Measurements from ENCODE around the gene SCGB1C1. TPM values are rescaled to one million over a fixed set of nuclear protein-coding genes. Genes with fewer than 3 reads are reported as not detected.

The SCGB1C1 gene
- total and polyA plus RNA-seq, 2 of the 8 experiments (the other 6 are each of a cell fraction or from before 2014, with no cell fraction given): not detected

GRCh38 chr11:241634-242033, 48.8 kb downstream of the SCGB1C1 start:
- no peaks in the 10 kb centered on the region for H3K27me3 ChIP-seq (replicated peaks in 1 of 4; ENCODE audit: control insufficient read depth in 3 of 4, extremely low read depth in 1 of 4, insufficient read depth in 3 of 4, low read length in 3 of 4)
- no peak overlapping the region for H4K91ac ChIP-seq (replicated peaks; ENCODE audit: insufficient read length, low read length)
- H3K4me3 ChIP-seq (ENCODE audit: extremely low read depth in 1 of 4, insufficient read depth in 2 of 4, low read depth in 3 of 4, low read length in 4 of 4): no peak overlapping the region
- no peak overlapping the region for H4K8ac ChIP-seq (ENCODE audit: extremely low read depth, insufficient read depth, low read length)
- no peak overlapping the region for H2BK12ac ChIP-seq (ENCODE audit: low read depth, low read length)
- H3K56ac ChIP-seq (replicated peaks; ENCODE audit: insufficient read length, low read depth, low read length): no peak overlapping the region
- H3K4me2 ChIP-seq (ENCODE audit: insufficient read depth in 1 of 2, low read depth in 2 of 2, low read length in 2 of 2): no peak overlapping the region
- no peak overlapping the region for H2BK15ac ChIP-seq (ENCODE audit: low read length)
- no peak overlapping the region for H3K27ac ChIP-seq (ENCODE audit: low read depth, low read length)
- peaks cover 5 to 38% (median 24%) of the 10 kb centered on the region in 4 experiments for H3K36me3 ChIP-seq (ENCODE audit: control insufficient read depth in 2 of 4, insufficient read depth in 4 of 4, low read length in 3 of 4)
- peaks cover 0 to 3% of the 10 kb centered on the region in 2 experiments for H4K20me1 ChIP-seq (replicated peaks in 1 of 2; ENCODE audit: control insufficient read depth in 1 of 2, insufficient read depth in 2 of 2, low read length in 2 of 2)
- H3K14ac ChIP-seq (ENCODE audit: insufficient read length): no peak overlapping the region
- DNase-seq (ENCODE audit: low read depth in 1 of 2, low spot score in 2 of 2): no peak
- no peak overlapping the region for H2AFZ ChIP-seq (ENCODE audit: low read length)
- H3K23me2 ChIP-seq (ENCODE audit: low read depth, low read length): peaks cover 6% of the 10 kb centered on the region
- H3K18ac ChIP-seq (ENCODE audit: extremely low read depth, low read length): no peak overlapping the region
- H2BK20ac ChIP-seq (ENCODE audit: low read length): no peak overlapping the region
- no peak overlapping the region for H3K9ac ChIP-seq (replicated peaks in 1 of 4; ENCODE audit: extremely low read depth in 1 of 4, low read depth in 3 of 4, low read length in 3 of 4)
- H3K4ac ChIP-seq (replicated peaks; ENCODE audit: insufficient read length, low read depth, low read length): no peak overlapping the region
- H4K5ac ChIP-seq (ENCODE audit: insufficient read length, low read depth, low read length): no peak overlapping the region
- no peak for FAIRE-seq
- no peak overlapping the region for H2AK5ac ChIP-seq (ENCODE audit: low read depth, low read length)
- POLR2A ChIA-PET (ENCODE audit: partially characterized antibody): no interaction called here
- no peak overlapping the region for H3K23ac ChIP-seq (ENCODE audit: insufficient read length)
- CTCF ChIA-PET (ENCODE audit: partially characterized antibody): interaction anchor here (1.3 to 8.7 kb wide), 4 partner anchors 11 to 122 kb away, joined by 4 to 88 read pairs (median 6); no protein-coding TSS in a partner anchor
- peaks cover 2% of the 10 kb centered on the region; the same call in 1 of the 2 replicates for H3K79me1 ChIP-seq (ENCODE audit: low read depth, low read length)
- 86% methylated on average over 5 of the region's 5 CpGs; no CpG with 5 or more reads in 1 of the 2 experiments for WGBS, 2 experiments (ENCODE audit: extremely low coverage in 1 of 2, insufficient coverage in 1 of 2, insufficient read length in 1 of 2, insufficient replicate concordance in 2 of 2, low coverage in 1 of 2, low lambda C conversion rate in 2 of 2, missing lambda C conversion rate in 1 of 2)
- H3K4me1 ChIP-seq (replicated peaks in 1 of 4; ENCODE audit: control insufficient read depth in 3 of 4, insufficient read depth in 4 of 4, low read length in 3 of 4): no peaks in the 10 kb centered on the region; a peak in 1 of 7 replicates
- no peak overlapping the region for H2BK5ac ChIP-seq (ENCODE audit: low read depth, low read length)
- peaks cover 9 to 27% of the 10 kb centered on the region in 2 experiments for H3K79me2 ChIP-seq (ENCODE audit: control insufficient read depth in 1 of 2, insufficient read depth in 2 of 2, low read length in 2 of 2)
- H3K9me3 ChIP-seq (ENCODE audit: insufficient read depth in 2 of 2, low read depth in 1 of 2, low read length in 1 of 2): no peaks in the 10 kb centered on the region
- H2BK120ac ChIP-seq (replicated peaks; ENCODE audit: low read depth, low read length): no peak overlapping the region
- no peak for TF ChIP-seq HDAC6 (IDR thresholded peaks at IDR 0.05; ENCODE audit: low read depth, low read length)
- TF ChIP-seq EGR1 (IDR thresholded peaks at IDR 0.05; ENCODE audit: borderline replicate concordance, low read depth, low read length): no peak
- TF ChIP-seq TAF1 (IDR thresholded peaks at IDR 0.05; ENCODE audit: low read depth, low read length): no peak
- TF ChIP-seq TBP (IDR thresholded peaks at IDR 0.05; ENCODE audit: low read depth, low read length): no peak
- TF ChIP-seq ATF3 (IDR thresholded peaks at IDR 0.05; ENCODE audit: insufficient read depth, low read depth, low read length): no peak
- TF ChIP-seq POLR2AphosphoS5 (IDR thresholded peaks at IDR 0.05; ENCODE audit: low read depth, low read length): no peak
- no peak for TF ChIP-seq SRF (IDR thresholded peaks at IDR 0.05; ENCODE audit: low read depth, low read length)
- no peak for TF ChIP-seq TCF12 (IDR thresholded peaks at IDR 0.05; ENCODE audit: low read depth, low read length)
- no peak for TF ChIP-seq CTCF (IDR thresholded peaks at IDR 0.05; ENCODE audit: control extremely low read depth in 1 of 3, insufficient read depth in 1 of 3, low read depth in 1 of 3, low read length in 3 of 3)
- no peak for TF ChIP-seq EZH2 (IDR thresholded peaks at IDR 0.05; ENCODE audit: low read depth, low read length, severe bottlenecking)
- no peak for TF ChIP-seq KDM1A (IDR thresholded peaks at IDR 0.05; ENCODE audit: borderline replicate concordance, low read length)
- TF ChIP-seq FOSL1 (IDR thresholded peaks at IDR 0.05; ENCODE audit: insufficient read depth, low read depth, low read length): no peak

All from H1 (cell line).